K562 (cell line): ENCODE results near the gene PDCD1LG2. TPM values are rescaled to one million over a fixed set of nuclear protein-coding genes. Genes with fewer than 3 reads are reported as not detected.

Source experiments
- ATAC-seq: fragments of 200-7000 bp; cut with Tn5 transposase; 3 replicates; pipeline ENCODE4 v1.9.1; 2020; ENCODE audit warnings: moderate library complexity
- BruUV-seq: library from RNA; stranded (reverse); fragments of 400-500 nt; replicated peaks from 2 replicates; lab custom pipeline; 2021; lab: Mats Ljungman, UMichigan
- CTCF ChIA-PET: fragments of 300-600 bp; formaldehyde crosslinking; extraction: SDS; loops from one replicate; lab custom pipeline; 2021; ENCODE audit warnings: low intra/inter-chr PET ratio; lab: Yijun Ruan, JAX
- POLR2A ChIA-PET: fragments of 300-600, 350-650 bp; sonication (Branson Sonifier 250); formaldehyde crosslinking; extraction: SDS; loops from one replicate; lab custom pipeline; 2021; ENCODE audit warnings: antibody characterized with exemption, inconsistent platforms; lab: Yijun Ruan, JAX
- DNase-seq, 4 experiments: peaks; one replicate each; pipeline versions ENCODE4 v3.0.0 to v3.0.0-alpha.2; 2011 to 2018; ENCODE audit warnings: low spot score in 3 of 4, mixed read lengths in 3 of 4; ENCODE audit errors: extremely low read depth in 1 of 4
- FAIRE-seq: peaks from 2 replicates; lab custom pipeline; 2011; peaks lifted over from hg19 to GRCh38; lab: Jason Lieb, UNC
- H2AFZ ChIP-seq: 2 replicates; pipeline ENCODE4 v1.6.0; 2011; ENCODE audit warnings: low read depth, low read length, control low read depth, inconsistent platforms
- H3K27ac ChIP-seq: fragments of 200-600 bp; 3 replicates; pipeline ENCODE4 v1.8.0; 2011; ENCODE audit warnings: low read depth, mild to moderate bottlenecking, control low read depth, inconsistent platforms, low read length, moderate library complexity, mixed read lengths; ENCODE audit errors: extremely low read depth
- H3K27me3 ChIP-seq, 2 experiments: fragments of 300-600 bp in 1 of 2; 2 replicates in 1 of 2; 3 replicates in 1 of 2; pipeline versions ENCODE4 v1.6.0 to v1.8.0; 2011; ENCODE audit warnings: inconsistent platforms in 2 of 2, low read length in 2 of 2, mild to moderate bottlenecking in 1 of 2, mixed read lengths in 1 of 2, moderate library complexity in 1 of 2; ENCODE audit not compliant: control insufficient read depth in 2 of 2, insufficient read depth in 2 of 2
- H3K36me3 ChIP-seq: fragments of 300-600 bp; 3 replicates; pipeline ENCODE4 v1.8.0; 2011; ENCODE audit warnings: mild to moderate bottlenecking, low read length, inconsistent platforms; ENCODE audit not compliant: control insufficient read depth, insufficient read depth
- H3K4me1 ChIP-seq, 2 experiments: fragments of 200-600 bp in 1 of 2; replicated peaks in 1 of 2; 2 replicates in 1 of 2; 3 replicates in 1 of 2; pipeline versions ENCODE4 v1.5.1 to v1.8.0; 2011; ENCODE audit warnings: inconsistent platforms in 2 of 2, low read length in 2 of 2, mild to moderate bottlenecking in 1 of 2, mixed read lengths in 1 of 2, moderate library complexity in 1 of 2; ENCODE audit not compliant: control insufficient read depth in 2 of 2, insufficient read depth in 2 of 2
- H3K4me2 ChIP-seq: 2 replicates; pipeline ENCODE4 v1.6.1; 2011; ENCODE audit warnings: low read length, control low read depth, inconsistent platforms, mixed read lengths; ENCODE audit not compliant: insufficient read depth
- H3K4me3 ChIP-seq: fragments of 200-600 bp; sonication (generic), shearing (Covaris generic); 2 replicates; pipeline ENCODE4 v1.5.1; 2016; ENCODE audit warnings: control low read depth, inconsistent platforms
- H3K79me2 ChIP-seq: fragments of 200-600 bp; 3 replicates; pipeline ENCODE4 v1.8.0; 2011; ENCODE audit warnings: low read length, inconsistent platforms; ENCODE audit not compliant: control insufficient read depth, insufficient read depth
- H3K9ac ChIP-seq, 2 experiments: 2 replicates each; pipeline versions ENCODE4 v1.6.0 to v1.6.1; 2011; ENCODE audit warnings: low read depth in 2 of 2, low read length in 2 of 2, control low read depth in 1 of 2, inconsistent platforms in 1 of 2, mild to moderate bottlenecking in 1 of 2, mixed read lengths in 1 of 2; ENCODE audit not compliant: insufficient read depth in 1 of 2
- H3K9me1 ChIP-seq: one replicate; pipeline ENCODE4 v1.6.0; 2011; ENCODE audit warnings: inconsistent platforms, mild to moderate bottlenecking, low read length, moderate library complexity; ENCODE audit not compliant: control insufficient read depth, insufficient read depth
- H3K9me3 ChIP-seq: replicated peaks from 2 replicates; pipeline ENCODE4 v1.5.1; 2011; ENCODE audit warnings: low read depth, low read length, inconsistent platforms; ENCODE audit not compliant: control insufficient read depth, insufficient read depth
- H4K20me1 ChIP-seq: replicated peaks from 2 replicates; pipeline ENCODE4 v1.6.1; 2011; ENCODE audit warnings: low read length, inconsistent platforms, mixed read lengths; ENCODE audit not compliant: control insufficient read depth, insufficient read depth
- BRCA1 ChIP-seq, 2 experiments: fragments of 450-650 bp in 1 of 2; sonication (generic) in 1 of 2; formaldehyde crosslinking in 1 of 2; IDR thresholded peaks; 2 replicates each; pipeline versions ENCODE4 v1.5.0 to v1.6.1; 2017 to 2020; ENCODE audit warnings: mild to moderate bottlenecking in 1 of 2, missing genetic modification reagents in 1 of 2
- ETV5 ChIP-seq: sonication (generic); formaldehyde crosslinking; IDR thresholded peaks from 2 replicates; pipeline ENCODE4 v1.4.0; 2020; ENCODE audit warnings: low read depth, mild to moderate bottlenecking, missing genetic modification reagents
- FOXP1 ChIP-seq: sonication (generic); formaldehyde crosslinking; IDR thresholded peaks from 2 replicates; pipeline ENCODE4 v1.8.0; 2022; ENCODE audit warnings: mild to moderate bottlenecking, missing genetic modification reagents
- NFIX ChIP-seq: fragments of 250-450 bp; sonication (Bioruptor Pico); IDR thresholded peaks from 2 replicates; pipeline ENCODE4 v1.4.0; 2020; ENCODE audit warnings: low read depth, mild to moderate bottlenecking, moderate library complexity
- RBM34 ChIP-seq: fragments of 200-400 bp; formaldehyde crosslinking; IDR thresholded peaks from 2 replicates; pipeline ENCODE4 v1.6.1; 2018; ENCODE audit warnings: low read length, borderline replicate concordance; ENCODE audit not compliant: insufficient read depth
- RFX5 ChIP-seq: IDR thresholded peaks from 2 replicates; pipeline ENCODE4 v1.6.1; 2011; ENCODE audit warnings: low read depth, mild to moderate bottlenecking, improper control_type of control experiment, low read length
- SAFB2 ChIP-seq: fragments of 200-400 bp; formaldehyde crosslinking; IDR thresholded peaks from 2 replicates; pipeline ENCODE4 v1.6.1; 2018; ENCODE audit warnings: borderline replicate concordance, low read length, low read depth, moderate library complexity; ENCODE audit not compliant: severe bottlenecking
- SLC30A9 ChIP-seq: fragments of 250-450 bp; sonication (Bioruptor Pico); IDR thresholded peaks from 2 replicates; pipeline ENCODE4 v1.8.0; 2022; ENCODE audit warnings: mild to moderate bottlenecking, moderate library complexity
- TGIF2 ChIP-seq: sonication (generic); formaldehyde crosslinking; IDR thresholded peaks from 2 replicates; pipeline ENCODE4 v1.8.1; 2022; ENCODE audit warnings: mild to moderate bottlenecking, missing genetic modification reagents, moderate library complexity
- TOE1 ChIP-seq, 2 experiments: fragments of 450-650 bp in 1 of 2; sonication (generic) in 1 of 2; formaldehyde crosslinking in 1 of 2; IDR thresholded peaks; 2 replicates each; pipeline versions ENCODE4 v1.7.1 to v1.8.0; 2016 to 2022; ENCODE audit warnings: borderline replicate concordance in 2 of 2, mild to moderate bottlenecking in 2 of 2, antibody characterized with exemption in 1 of 2, inconsistent platforms in 1 of 2, low read depth in 1 of 2, missing genetic modification reagents in 1 of 2, moderate library complexity in 1 of 2
- ZNF551 ChIP-seq: fragments of 250-450 bp; sonication (Bioruptor Pico); IDR thresholded peaks from 2 replicates; pipeline ENCODE4 v1.5.0; 2021; ENCODE audit warnings: mild to moderate bottlenecking, moderate library complexity
- ZNF699 ChIP-seq: fragments of 250-450 bp; sonication (Bioruptor Pico); IDR thresholded peaks from 2 replicates; pipeline ENCODE4 v1.8.0; 2021; ENCODE audit warnings: mild to moderate bottlenecking, moderate library complexity; ENCODE audit not compliant: insufficient replicate concordance
- ZZZ3 ChIP-seq: fragments of 450-650 bp; IDR thresholded peaks from 2 replicates; pipeline ENCODE4 v1.6.1; 2016; ENCODE audit warnings: antibody characterized with exemption, mild to moderate bottlenecking, moderate library complexity
- WGBS: fragments of 100-300 bp; shearing (Covaris generic); methylation state at CpG from one replicate; pipeline ENCODE4 v1.1.6; 2016; ENCODE audit warnings: low coverage, mixed read lengths; ENCODE audit not compliant: insufficient coverage; ENCODE audit errors: missing lambda C conversion rate; 5-methylcytosine and 5-hydroxymethylcytosine counted together
- in situ Hi-C: fragments of 300-500 bp; cut with MboI; formaldehyde crosslinking; loops from 4 replicates; pipeline ENCODE4 v1.15.0; 2018; ENCODE audit warnings: inconsistent platforms, mixed read lengths
- intact Hi-C: fragments of 100-400 bp; cut with micrococcal nuclease; formaldehyde crosslinking; loops from 2 replicates; pipeline ENCODE4 v1.14.2; 2022
- polyA plus RNA-seq, 8 experiments: library from polyadenylated mRNA; depleted of rRNA in 4 of 8; stranded (reverse) in 5 of 8; unstranded in 3 of 8; fragments of >200 nt; fragmentation: Nextera tagmentation in 2 of 8; fragmentation: Illumina TruSeq in 1 of 8; extraction: Ambion mirVana in 2 of 8; extraction: Trizol in 1 of 8; gene quantifications; 2 replicates each; pipeline versions ENCODE4 v1.2.1 to v1.2.3, GENCODE V29; 2011 to 2014; ENCODE audit warnings: inconsistent platforms in 1 of 8, missing spikeins in 1 of 8
- total RNA-seq, 7 experiments: library from RNA; depleted of rRNA in 6 of 7; stranded (reverse); fragments of >200 nt in 6 of 7; fragmentation: Illumina TruSeq in 2 of 7; extraction: Trizol in 2 of 7; gene quantifications; 2 replicates each; pipeline versions ENCODE4 v1.2.1 to v1.2.3, GENCODE V29; 2011 to 2021; ENCODE audit warnings: low replicate concordance in 1 of 7
- TF ChIP-seq, protein P1 (sequence below): fragments of 250-450 bp; sonication (Bioruptor Pico); IDR thresholded peaks from 2 replicates; pipeline ENCODE4 v1.4.0; 2020; ENCODE audit warnings: mild to moderate bottlenecking, moderate library complexity, borderline replicate concordance

PDCD1LG2 gene
- total and polyA plus RNA-seq, 9 of the 15 experiments (the other 6 are each of a cell fraction or from before 2014, with no cell fraction given), result not detected

DNA sequence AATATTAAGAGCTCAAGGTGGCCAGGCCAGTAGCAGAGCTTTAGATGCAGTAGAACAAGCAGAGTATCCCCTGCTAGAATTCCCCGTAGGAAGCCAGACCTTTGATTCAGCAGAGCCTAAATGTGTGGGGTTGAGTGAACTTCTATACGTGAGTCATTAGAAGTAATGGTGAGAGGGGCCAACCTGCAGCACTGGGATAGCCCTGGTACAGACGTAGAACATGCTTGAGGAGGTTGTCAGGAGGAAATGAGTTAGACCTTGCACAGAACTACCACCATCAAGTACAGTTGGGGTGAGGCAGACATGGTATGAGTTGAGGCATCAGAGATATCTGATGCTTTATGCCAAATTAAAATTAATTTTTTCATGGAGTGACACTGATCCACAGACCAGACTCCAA lies 42.0 kb downstream of the PDCD1LG2 start:
- Histone ChIP-seq H3K9ac (no peak overlapping the region), H2AFZ (no peak overlapping the region), H3K9me3 (no peaks in the 10 kb centered on the region), H3K9me1 (no peaks in the 10 kb centered on the region), H4K20me1 (no peaks in the 10 kb centered on the region), H3K4me2 (no peak overlapping the region), H3K27me3 (no peaks in the 10 kb centered on the region), H3K27ac (no peak overlapping the region), H3K4me3 (no peak overlapping the region), H3K4me1 (no peaks in the 10 kb centered on the region), H3K79me2 (no peaks in the 10 kb centered on the region), H3K36me3 (no peaks in the 10 kb centered on the region)
- ATAC-seq (no peak), FAIRE-seq (no peak), DNase-seq (no peak)
- no TSS peak for BruUV-seq
- intact Hi-C loops (no loop called here), in situ Hi-C loops (no loop called here)
- ChIA-PET POLR2A (no interaction called here), CTCF (no interaction called here)
- 3% methylated on average over 3 of the region's 3 CpGs for WGBS
- no peak for TF ChIP-seq BRCA1 (IDR thresholded peaks at IDR 0.05)
- TF ChIP-seq BRCA1 (CRISPR knock-in tag; IDR thresholded peaks at IDR 0.05), result no peak
- TF ChIP-seq ZZZ3, result no peak
- TF ChIP-seq, protein P1, sequence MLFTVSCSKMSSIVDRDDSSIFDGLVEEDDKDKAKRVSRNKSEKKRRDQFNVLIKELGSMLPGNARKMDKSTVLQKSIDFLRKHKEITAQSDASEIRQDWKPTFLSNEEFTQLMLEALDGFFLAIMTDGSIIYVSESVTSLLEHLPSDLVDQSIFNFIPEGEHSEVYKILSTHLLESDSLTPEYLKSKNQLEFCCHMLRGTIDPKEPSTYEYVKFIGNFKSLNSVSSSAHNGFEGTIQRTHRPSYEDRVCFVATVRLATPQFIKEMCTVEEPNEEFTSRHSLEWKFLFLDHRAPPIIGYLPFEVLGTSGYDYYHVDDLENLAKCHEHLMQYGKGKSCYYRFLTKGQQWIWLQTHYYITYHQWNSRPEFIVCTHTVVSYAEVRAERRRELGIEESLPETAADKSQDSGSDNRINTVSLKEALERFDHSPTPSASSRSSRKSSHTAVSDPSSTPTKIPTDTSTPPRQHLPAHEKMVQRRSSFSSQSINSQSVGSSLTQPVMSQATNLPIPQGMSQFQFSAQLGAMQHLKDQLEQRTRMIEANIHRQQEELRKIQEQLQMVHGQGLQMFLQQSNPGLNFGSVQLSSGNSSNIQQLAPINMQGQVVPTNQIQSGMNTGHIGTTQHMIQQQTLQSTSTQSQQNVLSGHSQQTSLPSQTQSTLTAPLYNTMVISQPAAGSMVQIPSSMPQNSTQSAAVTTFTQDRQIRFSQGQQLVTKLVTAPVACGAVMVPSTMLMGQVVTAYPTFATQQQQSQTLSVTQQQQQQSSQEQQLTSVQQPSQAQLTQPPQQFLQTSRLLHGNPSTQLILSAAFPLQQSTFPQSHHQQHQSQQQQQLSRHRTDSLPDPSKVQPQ (CRISPR knock-in tag), result no peak
- TF ChIP-seq ZNF551 (CRISPR knock-in tag), result no peak
- no peak for TF ChIP-seq SLC30A9 (CRISPR knock-in tag)
- TF ChIP-seq NFIX (CRISPR knock-in tag), result no peak
- no peak for TF ChIP-seq FOXP1 (CRISPR knock-in tag)
- no peak for TF ChIP-seq ZNF699 (CRISPR knock-in tag)
- no peak for TF ChIP-seq SAFB2
- TF ChIP-seq RFX5, result no peak
- no peak for TF ChIP-seq TOE1 (IDR thresholded peaks at IDR 0.05; ENCODE audit: borderline replicate concordance)
- TF ChIP-seq TOE1 (CRISPR knock-in tag; IDR thresholded peaks at IDR 0.05; ENCODE audit: borderline replicate concordance, low read depth), result no peak
- TF ChIP-seq RBM34, result no peak
- no peak for TF ChIP-seq ETV5
- TF ChIP-seq TGIF2 (CRISPR knock-in tag), result no peak
